Testis (tissue), 5 donors: ENCODE results near the gene SLCO1B1. TPM values are rescaled to one million over a fixed set of nuclear protein-coding genes. Genes with fewer than 3 reads are reported as not detected.
"Not testable (repeated sequence)": the region's sequence is repeated elsewhere in the genome, so short reads cannot be mapped to it uniquely, and the experiment has no call there.

Experiments used
- DNase-seq: peaks from one replicate; pipeline ENCODE4 v3.0.0-alpha.2; 2019
- H3K27ac ChIP-seq, 2 donors: fragments of 200-600 bp; sonication (generic); one replicate each; pipeline ENCODE4 v1.5.1; 2019
- H3K27me3 ChIP-seq: fragments of 200-600 bp; sonication (generic); one replicate; pipeline ENCODE4 v1.5.1; 2019
- H3K36me3 ChIP-seq: fragments of 200-600 bp; sonication (generic); one replicate; pipeline ENCODE4 v1.5.1; 2017; ENCODE audit warnings: low read depth; ENCODE audit errors: missing control alignments
- H3K4me1 ChIP-seq: fragments of 200-600 bp; sonication (generic); one replicate; pipeline ENCODE4 v1.5.1; 2019
- H3K4me3 ChIP-seq, 2 donors: fragments of 200-600 bp; sonication (generic); one replicate each; pipeline ENCODE4 v1.5.1; 2017 to 2019
- H3K9me3 ChIP-seq: fragments of 200-600 bp; sonication (generic); one replicate; pipeline ENCODE4 v1.5.1; 2017
- CTCF ChIP-seq, 3 experiments: fragments of 450-650 bp in 2 of 3; fragments of 200-600 bp in 1 of 3; sonication (generic) in 1 of 3; IDR thresholded peaks; one replicate each; pipeline ENCODE4 v1.5.1; 2016 to 2019; ENCODE audit warnings: antibody characterized with exemption in 3 of 3, mild to moderate bottlenecking in 2 of 3, moderate library complexity in 1 of 3
- POLR2A ChIP-seq: fragments of 450-650 bp; IDR thresholded peaks from one replicate; pipeline ENCODE4 v1.6.1; 2017; ENCODE audit warnings: antibody characterized with exemption, mild to moderate bottlenecking, moderate library complexity
- WGBS, 2 donors: methylation state at CpG; one replicate each; pipeline ENCODE4 v1.1.5; 2018; 5-methylcytosine and 5-hydroxymethylcytosine counted together
- intact Hi-C: fragments of 100-400 bp; cut with DNase I; formaldehyde crosslinking; loops from one replicate; pipeline ENCODE4 v1.15.1; 2023; ENCODE audit warnings: low total_unique reads
- long read RNA-seq, 2 donors: transcript quantifications; one replicate each; lab custom pipeline, GENCODE V29; 2026
- polyA plus RNA-seq: library from polyadenylated mRNA; stranded (reverse); fragments of 350-450 nt; fragmentation: Illumina TruSeq; extraction: RNeasy Lipid Tissue Mini Kit (QIAGEN cat#74804); gene quantifications from one replicate; pipeline ENCODE4 v1.2.3, GENCODE V29; 2014; ENCODE audit warnings: low read depth, low replicate concordance; ENCODE audit not compliant: insufficient read depth
- total RNA-seq, 2 donors: library from RNA; depleted of rRNA; stranded (reverse); fragments of >200 nt; gene quantifications; one replicate each; pipeline ENCODE4 v1.2.3, GENCODE V29; 2016

Gene SLCO1B1
- total RNA-seq (under 1 TPM; 0.24 to 0.37 TPM), polyA plus RNA-seq (not detected)
- long read RNA-seq, donor 1 = 0 reads
- long read RNA-seq, donor 2 = 0 reads

- H3K9me3 ChIP-seq = no peaks in the 10 kb centered on the region
- H3K4me3 ChIP-seq = no peak within 1 kb of the TSS
- no peaks in the 10 kb centered on the region for H3K36me3 ChIP-seq
- 82 to 94% methylated on average over 3 of the region's 3 CpGs for WGBS, 2 donors
- no peaks in the 10 kb centered on the region for H3K27me3 ChIP-seq
- no peak within 1 kb of the TSS for H3K27ac ChIP-seq
- no peak for DNase-seq
- TF ChIP-seq POLR2A = no peak
- no peak for TF ChIP-seq CTCF (IDR thresholded peaks at IDR 0.05)
- intact Hi-C loops = no loop called here
- H3K4me1 ChIP-seq = no peaks in the 10 kb centered on the region
Observed at GRCh38 chr12:21130998-21131397, at the start of gene SLCO1B1. TSS of gene SLCO1B1 (plus strand) at chr12:21131194. CDS start at chr12:21141575, 10,381 bp downstream.

GRCh38 chr12:21084753-21085152 is 46.2 kb upstream of the SLCO1B1 start:
- H3K36me3 ChIP-seq, H3K27ac ChIP-seq, H3K4me3 ChIP-seq, H3K9me3 ChIP-seq, intact Hi-C loops, H3K27me3 ChIP-seq, DNase-seq, H3K4me1 ChIP-seq: not testable (repeated sequence)
- 71 to 72% methylated on average over 2 of the region's 2 CpGs for WGBS, 2 donors

- 82 to 93% methylated on average over 4 of the region's 4 CpGs for WGBS, 2 donors
- Histone ChIP-seq H3K36me3 (no peaks in the 10 kb centered on the region), H3K27me3 (no peaks in the 10 kb centered on the region), H3K9me3 (no peaks in the 10 kb centered on the region), H3K4me3 (no peak overlapping the region), H3K4me1 (no peaks in the 10 kb centered on the region), H3K27ac (no peak overlapping the region)
- TF ChIP-seq POLR2A = no peak
- no peak for TF ChIP-seq CTCF (IDR thresholded peaks at IDR 0.05)
- DNase-seq = no peak
- intact Hi-C loops = no loop called here
Observed at GRCh38 chr12:21111732-21112131, 19.3 kb upstream of the SLCO1B1 start.

- DNase-seq = no peak
- Histone ChIP-seq H3K27me3 (no peaks in the 10 kb centered on the region), H3K9me3 (no peaks in the 10 kb centered on the region), H3K4me3 (no peak overlapping the region), H3K27ac (no peak overlapping the region), H3K4me1 (no peaks in the 10 kb centered on the region), H3K36me3 (no peaks in the 10 kb centered on the region)
- intact Hi-C loops = no loop called here
- no peak for TF ChIP-seq POLR2A
- TF ChIP-seq CTCF (IDR thresholded peaks at IDR 0.05) = no peak
- 66 to 85% methylated on average over 7 of the region's 7 CpGs for WGBS, 2 donors
Observed at GRCh38 chr12:21113266-21113665, 17.7 kb upstream of the SLCO1B1 start.

GRCh38 chr12:21117995-21118394 is 13.0 kb upstream of the SLCO1B1 start:
- Histone ChIP-seq H3K27me3 (no peaks in the 10 kb centered on the region), H3K4me3 (no peak overlapping the region), H3K9me3 (no peaks in the 10 kb centered on the region), H3K27ac (no peak overlapping the region), H3K36me3 (no peaks in the 10 kb centered on the region), H3K4me1 (no peaks in the 10 kb centered on the region)
- intact Hi-C loops = no loop called here
- no peak for DNase-seq
- 87 to 100% methylated on average over 3 of the region's 3 CpGs for WGBS, 2 donors
- TF ChIP-seq CTCF (IDR thresholded peaks at IDR 0.05) (no peak), POLR2A (no peak)
